ENCODE results near the gene PRKCZ.

Gene PRKCZ

GRCh38 chr1:2095981-2096736, 45.9 kb downstream of the PRKCZ start:
- H3K36me3 ChIP-seq (ENCODE audit: control insufficient read depth, insufficient read depth, low read length): peaks cover 16% of the 10 kb centered on the region
- H3K4me1 ChIP-seq (ENCODE audit: control insufficient read depth, insufficient read depth, low read length): no peaks in the 10 kb centered on the region
- H3K9me3 ChIP-seq (ENCODE audit: control insufficient read depth, insufficient read depth, low read length): peaks cover 3% of the 10 kb centered on the region
- no peaks in the 10 kb centered on the region for H3K27me3 ChIP-seq (ENCODE audit: control insufficient read depth, insufficient read depth, low read length)
- no peak overlapping the region for H3K9ac ChIP-seq (ENCODE audit: low read depth, low read length)
- no peak overlapping the region for H3K4me3 ChIP-seq (ENCODE audit: low read depth, low read length)

- Histone ChIP-seq H3K9ac (ENCODE audit: low read depth, low read length) (no peak overlapping the region), H3K36me3 (ENCODE audit: control insufficient read depth, insufficient read depth, low read length) (peaks cover 20% of the 10 kb centered on the region), H3K9me3 (ENCODE audit: control insufficient read depth, insufficient read depth, low read length) (peaks cover 3% of the 10 kb centered on the region), H3K27me3 (ENCODE audit: control insufficient read depth, insufficient read depth, low read length) (no peaks in the 10 kb centered on the region), H3K4me3 (ENCODE audit: low read depth, low read length) (no peak overlapping the region), H3K4me1 (ENCODE audit: control insufficient read depth, insufficient read depth, low read length) (no peaks in the 10 kb centered on the region)
These were observed 47.4 kb downstream of the PRKCZ start for GRCh38 chr1:2097386-2098300.

GRCh38 chr1:2098301-2098698, 48.1 kb downstream of the PRKCZ start:
- Histone ChIP-seq H3K9me3 (ENCODE audit: control insufficient read depth, insufficient read depth, low read length) (peaks cover 3% of the 10 kb centered on the region), H3K9ac (ENCODE audit: low read depth, low read length) (no peak overlapping the region), H3K4me3 (ENCODE audit: low read depth, low read length) (no peak overlapping the region), H3K36me3 (ENCODE audit: control insufficient read depth, insufficient read depth, low read length) (peaks cover 19% of the 10 kb centered on the region), H3K4me1 (ENCODE audit: control insufficient read depth, insufficient read depth, low read length) (no peaks in the 10 kb centered on the region), H3K27me3 (ENCODE audit: control insufficient read depth, insufficient read depth, low read length) (no peaks in the 10 kb centered on the region)

- Histone ChIP-seq H3K9ac (ENCODE audit: low read depth, low read length) (no peak overlapping the region), H3K9me3 (ENCODE audit: control insufficient read depth, insufficient read depth, low read length) (peaks cover 3% of the 10 kb centered on the region), H3K4me1 (ENCODE audit: control insufficient read depth, insufficient read depth, low read length) (no peaks in the 10 kb centered on the region), H3K27me3 (ENCODE audit: control insufficient read depth, insufficient read depth, low read length) (no peaks in the 10 kb centered on the region), H3K4me3 (ENCODE audit: low read depth, low read length) (no peak overlapping the region), H3K36me3 (ENCODE audit: control insufficient read depth, insufficient read depth, low read length) (peaks cover 24% of the 10 kb centered on the region)
These were observed 48.9 kb downstream of the PRKCZ start for GRCh38 chr1:2098839-2099785.

GRCh38 chr1:2099886-2100779, 49.9 kb downstream of the PRKCZ start:
- H3K4me1 ChIP-seq (ENCODE audit: control insufficient read depth, insufficient read depth, low read length): no peaks in the 10 kb centered on the region
- H3K9me3 ChIP-seq (ENCODE audit: control insufficient read depth, insufficient read depth, low read length): peaks cover 3% of the 10 kb centered on the region
- H3K36me3 ChIP-seq (ENCODE audit: control insufficient read depth, insufficient read depth, low read length): peaks cover 31% of the 10 kb centered on the region
- no peak overlapping the region for H3K4me3 ChIP-seq (ENCODE audit: low read depth, low read length)
- H3K9ac ChIP-seq (ENCODE audit: low read depth, low read length): no peak overlapping the region
- no peaks in the 10 kb centered on the region for H3K27me3 ChIP-seq (ENCODE audit: control insufficient read depth, insufficient read depth, low read length)

- peaks cover 32% of the 10 kb centered on the region for H3K36me3 ChIP-seq (ENCODE audit: control insufficient read depth, insufficient read depth, low read length)
These were observed 50.5 kb downstream of the PRKCZ start for GRCh38 chr1:2100780-2101108.

GRCh38 chr1:2101531-2101930, 51.3 kb downstream of the PRKCZ start:
- H3K27me3 ChIP-seq (ENCODE audit: control insufficient read depth, insufficient read depth, low read length): no peaks in the 10 kb centered on the region
- peaks cover 39% of the 10 kb centered on the region for H3K36me3 ChIP-seq (ENCODE audit: control insufficient read depth, insufficient read depth, low read length)
- peaks cover 3% of the 10 kb centered on the region for H3K9me3 ChIP-seq (ENCODE audit: control insufficient read depth, insufficient read depth, low read length)
- no peak overlapping the region for H3K4me3 ChIP-seq (ENCODE audit: low read depth, low read length)
- H3K9ac ChIP-seq (ENCODE audit: low read depth, low read length): no peak overlapping the region
- H3K4me1 ChIP-seq (ENCODE audit: control insufficient read depth, insufficient read depth, low read length): no peaks in the 10 kb centered on the region

More at GRCh38 chr1:2100780-2101108, 50.5 kb downstream of the PRKCZ start:
- no peak overlapping the region for H3K9ac ChIP-seq (ENCODE audit: low read depth, low read length)
- H3K4me3 ChIP-seq (ENCODE audit: low read depth, low read length): no peak overlapping the region
- H3K4me1 ChIP-seq (ENCODE audit: control insufficient read depth, insufficient read depth, low read length): no peaks in the 10 kb centered on the region
- H3K9me3 ChIP-seq (ENCODE audit: control insufficient read depth, insufficient read depth, low read length): peaks cover 3% of the 10 kb centered on the region
- no peaks in the 10 kb centered on the region for H3K27me3 ChIP-seq (ENCODE audit: control insufficient read depth, insufficient read depth, low read length)

GRCh38 chr1:2101946-2102345, 51.7 kb downstream of the PRKCZ start:
- no peak overlapping the region for H3K9ac ChIP-seq (ENCODE audit: low read depth, low read length)
- peaks cover 3% of the 10 kb centered on the region for H3K9me3 ChIP-seq (ENCODE audit: control insufficient read depth, insufficient read depth, low read length)
- H3K4me3 ChIP-seq (ENCODE audit: low read depth, low read length): no peak overlapping the region
- H3K4me1 ChIP-seq (ENCODE audit: control insufficient read depth, insufficient read depth, low read length): no peaks in the 10 kb centered on the region
- peaks cover 41% of the 10 kb centered on the region for H3K36me3 ChIP-seq (ENCODE audit: control insufficient read depth, insufficient read depth, low read length)
- no peaks in the 10 kb centered on the region for H3K27me3 ChIP-seq (ENCODE audit: control insufficient read depth, insufficient read depth, low read length)

GRCh38 chr1:2102753-2103152, 52.5 kb downstream of the PRKCZ start:
- Histone ChIP-seq H3K4me3 (ENCODE audit: low read depth, low read length) (no peak overlapping the region), H3K4me1 (ENCODE audit: control insufficient read depth, insufficient read depth, low read length) (no peaks in the 10 kb centered on the region), H3K36me3 (ENCODE audit: control insufficient read depth, insufficient read depth, low read length) (peaks cover 40% of the 10 kb centered on the region), H3K27me3 (ENCODE audit: control insufficient read depth, insufficient read depth, low read length) (no peaks in the 10 kb centered on the region), H3K9me3 (ENCODE audit: control insufficient read depth, insufficient read depth, low read length) (no peaks in the 10 kb centered on the region), H3K9ac (ENCODE audit: low read depth, low read length) (no peak overlapping the region)

GRCh38 chr1:2103266-2103900, 53.2 kb downstream of the PRKCZ start:
- Histone ChIP-seq H3K27me3 (ENCODE audit: control insufficient read depth, insufficient read depth, low read length) (no peaks in the 10 kb centered on the region), H3K9me3 (ENCODE audit: control insufficient read depth, insufficient read depth, low read length) (no peaks in the 10 kb centered on the region), H3K36me3 (ENCODE audit: control insufficient read depth, insufficient read depth, low read length) (peaks cover 36% of the 10 kb centered on the region), H3K9ac (ENCODE audit: low read depth, low read length) (no peak overlapping the region), H3K4me1 (ENCODE audit: control insufficient read depth, insufficient read depth, low read length) (no peaks in the 10 kb centered on the region), H3K4me3 (ENCODE audit: low read depth, low read length) (no peak overlapping the region)
